GM23338 (cell line): ENCODE data around the gene CHRDL1. TPM values are rescaled to one million over a fixed set of nuclear protein-coding genes. Genes with fewer than 3 reads are reported as not detected.
"Not testable (repeated sequence)": the region's sequence is repeated elsewhere in the genome, so short reads cannot be mapped to it uniquely, and the experiment has no call there.

Experiments
- ATAC-seq: fragments of 200-7000 bp; cut with Tn5 transposase; 3 replicates; pipeline ENCODE4 v1.9.1; 2020
- DNase-seq: peaks from one replicate; pipeline ENCODE4 v3.0.0-alpha.2; 2015; ENCODE audit warnings: low spot score
- H2AFZ ChIP-seq: fragments of 200-600 bp; sonication (generic); 2 replicates; pipeline ENCODE4 v1.8.0; 2016; ENCODE audit warnings: antibody characterized with exemption, mild to moderate bottlenecking, moderate library complexity
- H3F3A ChIP-seq: fragments of 200-600 bp; sonication (generic); replicated peaks from 2 replicates; pipeline ENCODE4 v1.8.0; 2017; ENCODE audit warnings: antibody characterized with exemption, mixed run types, low read depth
- H3K27ac ChIP-seq: fragments of 200-600 bp; sonication (generic); 2 replicates; pipeline ENCODE4 v1.6.1; 2016; ENCODE audit warnings: low read depth
- H3K27me3 ChIP-seq: fragments of 200-600 bp; sonication (generic); 2 replicates; pipeline ENCODE4 v1.8.0; 2016; ENCODE audit warnings: mild to moderate bottlenecking, mixed run types, moderate library complexity; ENCODE audit not compliant: insufficient read depth
- H3K36me3 ChIP-seq: fragments of 200-600 bp; sonication (generic); 2 replicates; pipeline ENCODE4 v1.8.0; 2016; ENCODE audit warnings: mild to moderate bottlenecking; ENCODE audit not compliant: insufficient read depth
- H3K4me1 ChIP-seq: fragments of 200-600 bp; sonication (generic); 2 replicates; pipeline ENCODE4 v1.8.0; 2016; ENCODE audit warnings: mild to moderate bottlenecking, moderate library complexity; ENCODE audit not compliant: insufficient read depth
- H3K4me2 ChIP-seq: fragments of 200-600 bp; sonication (generic); 2 replicates; pipeline ENCODE4 v1.7.1; 2017; ENCODE audit warnings: mixed run types
- H3K4me3 ChIP-seq: fragments of 200-600 bp; sonication (generic); 2 replicates; pipeline ENCODE4 v1.6.1; 2016; ENCODE audit warnings: mixed run types
- H3K79me2 ChIP-seq: fragments of 200-600 bp; sonication (generic); replicated peaks from 2 replicates; pipeline ENCODE4 v1.8.0; 2017; ENCODE audit warnings: mild to moderate bottlenecking; ENCODE audit not compliant: insufficient read depth
- H3K9me2 ChIP-seq: fragments of 200-600 bp; sonication (generic); 2 replicates; pipeline ENCODE4 v1.8.0; 2017; ENCODE audit not compliant: insufficient read depth
- H4K20me1 ChIP-seq: fragments of 200-600 bp; sonication (generic); replicated peaks from 2 replicates; pipeline ENCODE4 v1.8.0; 2017; ENCODE audit warnings: mild to moderate bottlenecking; ENCODE audit not compliant: insufficient read depth
- H3K27ac Mint-ChIP-seq: 2 replicates; pipeline ENCODE4 v1.8.0; 2020; ENCODE audit warnings: inconsistent platforms, mild to moderate bottlenecking, moderate library complexity, mixed read lengths
- H3K27me3 Mint-ChIP-seq: 3 replicates; pipeline ENCODE4 v1.8.0; 2022; ENCODE audit warnings: low read depth, mild to moderate bottlenecking, moderate library complexity, mixed read lengths, inconsistent platforms; ENCODE audit not compliant: insufficient read depth, poor library complexity
- H3K36me3 Mint-ChIP-seq: 3 replicates; pipeline ENCODE4 v1.8.0; 2021; ENCODE audit warnings: low read depth, mild to moderate bottlenecking, inconsistent platforms, moderate library complexity, mixed read lengths
- H3K4me1 Mint-ChIP-seq: 3 replicates; pipeline ENCODE4 v1.8.0; 2020; ENCODE audit warnings: mild to moderate bottlenecking, inconsistent platforms, mixed read lengths
- H3K4me3 Mint-ChIP-seq: 3 replicates; pipeline ENCODE4 v1.8.0; 2021; ENCODE audit warnings: moderate library complexity, mild to moderate bottlenecking, inconsistent platforms, mixed read lengths
- H3K9me3 Mint-ChIP-seq: 3 replicates; pipeline ENCODE4 v1.8.0; 2020; ENCODE audit warnings: moderate library complexity, mild to moderate bottlenecking, inconsistent platforms, mixed read lengths
- ZNF114 ChIP-seq: fragments of 250-450 bp; sonication (Bioruptor Pico); IDR thresholded peaks from 2 replicates; pipeline ENCODE4 v1.5.0; 2020; ENCODE audit warnings: mild to moderate bottlenecking, moderate library complexity
- ZNF462 ChIP-seq: fragments of 250-450 bp; sonication (Bioruptor Pico); IDR thresholded peaks from 2 replicates; pipeline ENCODE4 v1.5.0; 2020; ENCODE audit warnings: mild to moderate bottlenecking, moderate library complexity
- polyA plus RNA-seq: library from polyadenylated mRNA; unstranded; fragments of >200 nt; fragmentation: Nextera tagmentation; extraction: Ambion mirVana; gene quantifications from 2 replicates; pipeline ENCODE4 v1.2.1, GENCODE V29; 2016
- total RNA-seq: library from RNA; depleted of rRNA; stranded (reverse); fragments of >200 nt; shearing (Covaris generic); gene quantifications from 2 replicates; pipeline ENCODE4 v1.2.3, GENCODE V29; 2014
- TF ChIP-seq, protein P1 (sequence below): IDR thresholded peaks from 2 replicates; pipeline ENCODE4 v1.6.1; 2016; ENCODE audit warnings: antibody characterized with exemption

The CHRDL1 gene
- total and polyA plus RNA-seq, 2 experiments from 2014 or later, result 3.6 to 9.8 TPM

GRCh38 chrX:110657073-110657472 lies 138.5 kb downstream of the CHRDL1 start:
- Histone ChIP-seq H3K27me3 (no peaks in the 10 kb centered on the region), H3F3A (no peaks in the 10 kb centered on the region), H4K20me1 (no peaks in the 10 kb centered on the region), H3K27ac (no peak overlapping the region), H3K4me3 (no peak overlapping the region), H3K36me3 (no peaks in the 10 kb centered on the region), H3K79me2 (no peaks in the 10 kb centered on the region), H3K9me2 (no peaks in the 10 kb centered on the region), H3K4me1 (no peaks in the 10 kb centered on the region), H2AFZ (no peak overlapping the region), H3K4me2 (no peak overlapping the region)
- ATAC-seq, result no peak
- Mint-ChIP-seq H3K9me3 (peaks cover 2% of the 10 kb centered on the region; the same call in 1 of the 3 replicates), H3K27me3 (no peaks in the 10 kb centered on the region), H3K36me3 (no peaks in the 10 kb centered on the region), H3K4me1 (no peaks in the 10 kb centered on the region), H3K27ac (no peak overlapping the region), H3K4me3 (no peak overlapping the region)
- no peak for DNase-seq
- TF ChIP-seq, protein P1, sequence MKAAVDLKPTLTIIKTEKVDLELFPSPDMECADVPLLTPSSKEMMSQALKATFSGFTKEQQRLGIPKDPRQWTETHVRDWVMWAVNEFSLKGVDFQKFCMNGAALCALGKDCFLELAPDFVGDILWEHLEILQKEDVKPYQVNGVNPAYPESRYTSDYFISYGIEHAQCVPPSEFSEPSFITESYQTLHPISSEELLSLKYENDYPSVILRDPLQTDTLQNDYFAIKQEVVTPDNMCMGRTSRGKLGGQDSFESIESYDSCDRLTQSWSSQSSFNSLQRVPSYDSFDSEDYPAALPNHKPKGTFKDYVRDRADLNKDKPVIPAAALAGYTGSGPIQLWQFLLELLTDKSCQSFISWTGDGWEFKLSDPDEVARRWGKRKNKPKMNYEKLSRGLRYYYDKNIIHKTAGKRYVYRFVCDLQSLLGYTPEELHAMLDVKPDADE, result no peak
- TF ChIP-seq ZNF114 (no peak), ZNF462 (CRISPR knock-in tag) (no peak)

- not testable (repeated sequence) for H3K9me2 ChIP-seq, H3F3A ChIP-seq, DNase-seq, H3K9me3 Mint-ChIP-seq, H3K4me1 Mint-ChIP-seq, ATAC-seq, H3K36me3 ChIP-seq, H3K4me1 ChIP-seq, H3K27ac ChIP-seq, H3K27ac Mint-ChIP-seq, H2AFZ ChIP-seq, H3K4me2 ChIP-seq, H3K36me3 Mint-ChIP-seq, H3K4me3 Mint-ChIP-seq, H4K20me1 ChIP-seq, H3K4me3 ChIP-seq, H3K79me2 ChIP-seq, H3K27me3 ChIP-seq, H3K27me3 Mint-ChIP-seq
These were observed 141.3 kb downstream of the CHRDL1 start for GRCh38 chrX:110654280-110654679.
